Fibroblast of skin of scalp (primary cell): ENCODE results near the gene AKAP12.

Experiments used
- DNase-seq: peaks from one replicate; pipeline ENCODE4 v3.0.0-alpha.2; 2013

The AKAP12 gene

DNA sequence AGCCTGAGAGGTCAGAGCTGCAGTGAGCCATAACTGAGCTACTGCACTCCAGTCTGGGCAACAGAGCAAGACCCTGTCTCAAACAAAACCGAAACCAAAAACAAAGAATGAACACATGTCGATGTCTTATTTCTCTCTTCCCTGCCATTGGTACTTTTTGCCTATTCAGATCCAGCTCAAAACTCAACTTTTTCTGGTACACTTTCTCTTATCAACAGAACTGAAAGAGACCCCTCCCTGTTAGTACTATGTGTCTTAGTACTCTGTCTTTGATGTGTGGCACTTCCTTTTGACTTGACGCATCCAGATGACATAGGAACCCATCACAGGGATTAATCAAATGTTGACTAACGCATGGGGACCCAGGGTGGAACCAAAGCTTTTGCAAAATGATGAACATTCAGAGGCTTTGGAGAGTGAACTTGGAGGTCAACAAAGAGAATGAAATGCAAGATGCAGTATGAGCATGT is 44.8 kb downstream of the AKAP12 start:
- no peak for DNase-seq

DNA sequence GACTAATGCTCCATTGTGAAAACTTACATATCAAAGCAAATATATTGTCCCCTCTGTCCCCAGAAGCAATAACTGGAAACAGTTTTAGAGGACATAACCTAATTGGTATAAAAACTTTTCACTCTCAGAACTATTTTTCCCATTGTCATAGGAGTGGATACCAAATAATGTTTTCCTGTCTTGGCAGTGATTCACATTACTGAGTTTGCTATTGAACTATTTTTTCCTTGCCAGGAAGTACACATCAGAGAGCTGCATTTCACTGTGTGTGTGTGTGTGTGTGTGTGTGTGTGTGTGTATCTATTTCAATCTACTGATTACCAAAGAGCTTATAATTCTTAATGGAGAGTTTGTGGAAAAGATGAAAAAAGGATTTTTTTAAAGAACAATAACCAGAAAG is 45.4 kb downstream of the AKAP12 start:
- DNase-seq: peak; percentile 78

DNA sequence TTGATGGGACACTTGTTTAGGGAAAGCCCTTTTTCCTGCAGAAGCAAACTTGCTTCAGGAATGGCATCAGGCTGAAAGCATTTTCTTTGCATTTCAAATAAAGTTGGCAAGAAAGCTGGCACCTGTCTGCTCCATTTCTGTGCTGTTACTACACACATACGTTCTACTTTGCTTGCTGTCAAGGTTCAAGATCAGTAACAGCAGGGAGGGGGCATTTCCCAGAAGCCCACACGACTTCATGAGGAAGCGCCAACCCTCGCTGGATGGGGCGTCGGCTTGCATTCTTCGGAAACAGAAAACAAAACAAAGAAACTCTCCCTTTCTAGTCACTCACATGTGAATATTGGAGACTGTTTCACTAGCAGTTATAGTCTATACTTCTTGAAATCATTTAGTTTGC is 46.4 kb downstream of the AKAP12 start:
- no peak for DNase-seq

DNA sequence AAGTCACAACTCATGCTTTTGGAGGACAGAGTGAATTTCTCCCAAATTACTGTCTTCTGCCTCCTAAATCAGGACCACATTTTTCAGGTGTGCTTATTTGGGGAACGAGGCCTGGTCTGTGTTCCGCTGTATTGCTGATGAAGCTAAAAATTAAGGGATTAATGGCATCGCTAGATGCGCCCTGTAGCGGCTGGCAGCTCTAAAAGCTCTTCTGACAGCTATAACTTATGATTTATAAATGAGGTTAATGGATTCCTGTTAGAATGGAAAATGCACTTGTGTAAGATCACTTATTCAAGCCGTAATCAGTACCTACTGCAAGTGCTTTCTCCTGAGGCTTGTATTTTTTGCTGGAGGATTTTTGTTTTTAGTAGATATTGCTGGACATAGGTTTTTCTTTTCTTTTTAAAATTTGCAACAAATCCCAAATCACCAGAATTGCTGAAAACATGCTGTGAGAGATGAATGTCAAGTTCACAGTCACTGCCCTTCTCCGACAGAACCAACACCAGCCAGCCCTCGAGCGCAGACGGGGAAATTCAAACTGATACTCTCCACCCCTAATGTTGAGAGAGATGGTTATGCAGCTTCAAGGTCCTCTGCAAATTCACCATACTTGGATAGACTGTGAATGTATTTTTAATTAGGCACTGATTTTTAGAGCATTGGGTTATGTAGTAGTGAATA is 49.1 kb downstream of the AKAP12 start:
- no peak for DNase-seq

DNA sequence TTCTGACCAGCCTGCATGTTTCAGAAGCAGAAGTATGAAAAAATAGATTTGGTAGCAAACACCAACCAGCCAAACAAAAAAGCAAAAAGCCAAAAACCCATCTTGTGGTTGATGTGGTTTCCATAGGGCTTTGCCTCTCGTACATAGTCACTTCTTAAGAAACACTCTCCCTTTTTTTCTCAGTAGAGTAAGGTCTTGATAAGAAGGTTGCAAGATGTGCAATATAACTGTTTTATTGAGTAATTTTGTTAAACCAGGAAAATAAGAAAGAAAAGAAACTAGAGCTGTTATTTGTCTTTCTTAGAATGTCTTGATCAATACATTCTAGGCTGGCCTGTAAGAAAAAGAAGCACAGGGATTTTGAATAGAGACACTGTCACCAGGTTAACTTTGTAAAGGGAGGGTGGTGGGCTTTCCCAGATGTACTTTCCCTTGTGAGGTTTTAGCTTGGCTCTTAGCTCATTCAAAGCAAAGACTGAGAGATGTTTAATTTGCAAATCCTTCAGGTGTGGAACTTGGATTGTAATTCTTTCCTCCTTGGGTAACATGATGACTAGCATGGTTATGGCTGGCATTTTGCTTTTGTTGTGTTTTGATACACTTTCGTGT is 49.7 kb downstream of the AKAP12 start:
- DNase-seq: no peak

DNA sequence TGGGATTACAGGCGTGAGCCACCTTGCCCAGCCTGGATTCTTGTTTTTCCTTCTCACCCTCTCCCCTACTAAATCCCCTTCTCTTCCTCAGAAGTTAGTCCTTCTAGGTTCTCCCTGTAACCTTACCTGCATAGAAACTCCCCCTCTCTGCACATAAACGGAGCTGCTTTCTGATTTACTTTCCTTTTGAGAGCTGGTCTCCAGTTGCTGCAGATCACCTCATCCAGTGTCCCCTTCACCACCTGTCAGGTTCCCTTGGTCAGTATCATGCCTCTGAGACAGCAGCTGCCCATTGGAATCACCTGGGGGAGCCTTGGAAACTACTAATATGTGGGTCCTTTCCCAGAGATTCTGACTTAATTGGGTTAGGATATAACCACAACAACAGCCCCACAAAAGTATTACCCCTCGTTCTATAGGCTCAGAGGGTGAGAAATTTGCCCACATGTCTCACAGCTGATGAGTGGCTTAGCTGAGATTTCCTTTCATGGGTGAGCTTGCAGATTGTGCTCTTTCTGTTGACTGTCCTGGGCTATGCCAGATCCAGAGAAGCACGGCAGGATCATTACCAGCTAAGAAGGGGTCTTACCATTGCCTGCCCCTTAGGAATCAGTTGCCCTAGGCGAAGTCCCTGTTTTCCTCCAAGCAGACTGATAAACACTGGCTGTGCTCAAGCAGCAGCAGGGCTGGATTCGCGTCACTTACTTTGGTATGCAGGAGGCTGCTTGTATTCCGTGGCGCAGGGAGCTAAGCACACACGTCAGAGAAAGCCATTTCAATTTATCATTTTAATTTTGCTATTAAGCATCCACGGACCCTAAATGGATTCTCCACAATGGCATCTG is 51.3 kb downstream of the AKAP12 start:
- peak; percentile 62 for DNase-seq

DNA sequence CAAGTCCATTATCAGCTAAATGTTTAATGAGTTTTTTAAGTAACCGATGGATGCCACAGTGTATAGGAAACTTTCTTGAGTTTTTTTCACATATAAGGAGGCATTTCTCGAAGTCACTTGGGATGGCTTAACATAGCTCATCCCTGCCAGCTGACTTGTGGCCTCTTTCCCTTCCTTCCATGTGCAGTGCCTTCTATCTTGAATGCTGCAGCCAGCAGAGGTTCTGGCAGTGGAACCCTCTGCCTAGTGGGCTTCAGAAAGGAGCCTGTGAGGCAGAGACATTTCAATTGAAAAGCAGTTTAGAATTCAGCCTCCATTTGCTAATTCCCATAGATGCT is 51.9 kb downstream of the AKAP12 start:
- DNase-seq: no peak

DNA sequence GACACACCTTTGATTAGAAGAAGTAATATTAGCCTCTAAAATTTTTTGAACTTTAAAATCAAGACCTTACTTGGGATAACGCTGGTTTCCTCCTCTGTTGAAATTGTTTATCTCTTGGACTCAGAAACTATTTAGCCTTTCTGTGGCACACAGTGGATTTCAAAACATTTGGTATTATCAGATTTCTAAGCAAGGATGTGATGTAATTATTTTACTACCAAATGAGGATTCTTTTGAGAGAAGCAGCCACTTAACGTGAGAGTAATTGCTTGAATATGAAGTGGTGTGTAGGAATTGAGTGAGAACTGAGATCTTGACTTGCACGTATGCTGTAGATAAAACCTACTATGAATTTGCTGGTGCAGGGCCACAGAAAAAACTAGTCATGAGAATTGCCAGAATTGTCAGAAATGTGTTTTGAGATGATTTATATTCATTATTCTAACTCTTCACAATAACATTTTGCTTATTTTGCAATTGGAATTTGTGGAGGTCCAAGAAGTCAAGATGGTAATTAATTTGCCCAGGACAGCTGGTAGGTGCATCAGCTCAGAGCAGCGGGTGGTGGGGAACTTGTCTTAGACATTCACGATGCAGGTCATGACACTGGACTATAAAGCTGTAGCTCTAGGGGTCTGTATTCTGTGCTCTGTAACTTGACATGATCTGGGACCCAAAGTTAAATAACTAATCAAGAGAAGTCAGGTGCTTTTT is 53.4 kb downstream of the AKAP12 start:
- no peak for DNase-seq

DNA sequence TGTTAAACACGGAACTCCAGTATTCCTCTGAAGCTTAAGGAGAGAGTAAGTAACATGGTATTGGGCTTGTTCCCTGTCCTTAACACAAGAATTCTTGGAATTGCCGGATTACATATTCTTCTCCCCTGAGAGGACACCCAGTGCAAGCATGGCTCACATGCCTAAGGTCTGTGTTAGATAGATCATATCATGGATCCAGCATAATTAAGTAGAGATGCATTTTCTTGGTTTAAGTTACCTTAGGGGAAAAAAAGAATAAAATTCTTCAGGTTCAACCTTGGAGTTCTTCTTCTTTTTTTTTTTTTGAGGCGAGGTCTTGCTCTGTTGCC is 53.9 kb downstream of the AKAP12 start:
- DNase-seq: peak; percentile 56

DNA sequence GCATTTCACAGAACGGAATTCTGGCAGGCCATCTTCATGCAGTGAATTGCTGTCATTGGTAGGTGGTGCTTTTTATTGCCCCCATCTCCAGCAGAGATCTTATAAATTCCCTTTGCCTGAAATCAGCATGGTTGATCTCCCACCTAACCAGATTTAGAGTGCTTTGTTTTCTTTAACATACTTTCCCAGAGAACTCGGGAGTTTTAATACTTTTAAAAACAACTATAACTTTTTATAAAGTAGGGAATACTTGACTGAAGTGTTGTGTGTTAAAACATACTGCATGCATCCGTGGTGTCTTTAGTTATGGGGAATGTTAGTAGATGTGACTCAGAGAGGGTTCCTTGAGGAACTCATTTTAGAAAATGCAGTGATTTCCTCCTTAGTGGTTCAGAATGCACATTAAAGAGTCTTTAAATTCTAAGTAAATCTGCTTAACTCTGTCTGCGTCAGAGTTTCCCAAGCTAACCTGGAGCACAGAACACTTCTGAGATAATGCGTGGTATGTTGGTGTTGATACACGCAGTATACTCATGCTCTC is 54.9 kb downstream of the AKAP12 start:
- peak; percentile 86 for DNase-seq

DNA sequence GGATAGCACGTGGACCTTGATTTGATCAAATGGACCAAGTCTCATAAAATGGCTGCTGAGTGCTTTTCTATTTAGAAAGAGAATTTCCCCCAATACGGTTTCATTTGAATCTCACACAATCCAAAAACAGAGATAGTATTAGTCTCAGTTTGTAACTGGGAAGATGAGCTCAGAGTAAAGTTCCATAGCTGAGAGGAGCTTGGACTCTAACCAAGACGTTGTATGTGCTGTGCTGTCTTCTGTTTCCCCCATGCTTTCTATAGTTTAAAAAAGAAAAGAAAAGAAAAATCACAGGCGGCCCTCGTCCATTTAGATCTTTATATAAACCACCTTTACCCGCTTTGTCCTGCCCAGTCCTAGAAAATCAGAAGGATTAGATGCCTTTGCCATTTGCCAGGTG is 58.1 kb downstream of the AKAP12 start:
- DNase-seq: no peak

DNA sequence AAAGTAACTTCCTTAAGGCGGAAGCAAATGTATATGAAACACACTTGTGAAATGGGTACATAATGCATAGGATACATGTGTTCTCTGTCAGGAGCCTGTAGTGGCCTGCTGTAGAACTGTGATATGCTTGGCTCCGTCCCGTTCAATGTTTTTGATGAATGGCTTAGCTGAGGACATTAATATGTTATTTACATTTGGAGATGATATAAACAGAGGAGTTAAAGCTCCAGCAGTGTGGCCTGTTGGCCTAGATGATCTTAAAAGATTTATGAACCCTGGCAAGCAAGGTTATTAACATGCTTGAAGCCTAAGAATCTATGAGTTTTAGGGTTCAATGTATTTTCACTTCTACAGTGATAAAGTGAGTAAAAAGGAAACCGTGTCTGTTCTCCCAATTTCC is 59.2 kb downstream of the AKAP12 start:
- no peak for DNase-seq

DNA sequence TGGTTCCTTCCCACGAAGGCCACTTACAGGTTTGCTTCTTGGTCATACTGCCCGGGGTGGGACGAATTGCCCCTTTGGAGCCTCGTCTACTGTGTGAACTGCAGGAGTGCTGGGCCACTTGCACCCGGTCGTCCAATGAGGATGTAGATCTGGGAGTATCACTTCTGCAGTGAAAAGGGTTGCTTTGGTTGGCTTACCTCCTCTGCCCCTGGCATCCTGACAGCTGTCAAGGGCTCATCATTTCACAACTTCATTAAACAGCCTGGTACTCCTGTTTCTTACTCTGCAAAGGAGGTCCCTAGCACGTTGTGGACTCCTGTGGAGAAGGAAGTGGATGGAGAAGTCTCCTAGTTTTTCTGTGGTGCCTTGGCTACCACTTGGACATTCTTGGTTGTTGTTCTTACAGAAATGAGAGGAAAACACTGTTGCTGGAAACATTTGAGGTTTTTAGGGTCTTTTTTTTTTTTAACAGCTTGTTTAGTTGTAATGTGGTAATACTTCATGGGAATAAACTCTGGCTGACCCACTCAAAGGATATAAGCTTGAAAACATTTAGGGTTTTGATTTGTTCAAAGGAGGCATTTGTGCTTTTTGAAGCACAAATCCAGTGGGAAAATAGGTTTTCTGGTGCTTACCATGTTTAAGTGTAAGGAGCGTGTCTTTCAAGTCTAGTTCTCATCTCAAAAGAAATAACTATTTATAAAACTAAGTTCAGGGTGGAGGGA is 60.7 kb downstream of the AKAP12 start:
- no peak for DNase-seq

DNA sequence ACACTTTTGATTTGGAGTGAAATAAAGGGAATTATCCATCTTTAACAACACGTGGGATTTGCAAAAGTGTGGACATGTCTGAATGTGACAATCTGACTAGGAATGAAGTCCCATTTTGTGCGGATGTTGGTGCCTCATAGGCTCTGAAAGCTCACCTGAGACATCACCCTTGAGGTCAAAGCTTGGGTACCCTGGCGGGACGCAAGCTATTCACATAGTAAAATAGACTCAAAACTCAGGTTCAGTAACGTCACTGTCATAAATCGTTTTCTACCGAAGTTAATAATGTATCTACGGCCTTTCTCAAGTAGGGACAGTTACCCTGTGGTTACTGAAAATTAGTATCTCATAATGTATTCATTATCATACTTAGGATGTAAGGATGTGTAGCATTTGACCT is 61.8 kb downstream of the AKAP12 start:
- no peak for DNase-seq

DNA sequence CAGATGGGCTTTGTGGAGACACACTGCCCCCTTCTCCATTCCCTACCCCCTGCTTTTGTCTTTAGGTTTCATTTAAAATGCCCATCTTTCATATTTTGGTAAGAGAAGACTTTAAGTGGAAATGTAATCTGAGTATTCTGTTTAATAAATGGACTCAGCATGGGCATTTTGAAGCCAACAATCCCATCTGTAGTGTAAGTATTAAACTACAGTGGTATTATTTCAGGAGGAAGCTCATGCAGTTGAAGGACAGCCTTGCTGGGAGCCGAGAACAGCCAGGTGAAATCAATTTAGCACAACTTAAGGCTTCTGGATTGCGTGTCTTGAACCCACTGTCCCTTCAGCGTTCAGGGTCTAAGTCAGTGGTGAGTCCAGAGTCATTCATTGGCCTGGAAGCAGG is 63.5 kb downstream of the AKAP12 start:
- no peak for DNase-seq

DNA sequence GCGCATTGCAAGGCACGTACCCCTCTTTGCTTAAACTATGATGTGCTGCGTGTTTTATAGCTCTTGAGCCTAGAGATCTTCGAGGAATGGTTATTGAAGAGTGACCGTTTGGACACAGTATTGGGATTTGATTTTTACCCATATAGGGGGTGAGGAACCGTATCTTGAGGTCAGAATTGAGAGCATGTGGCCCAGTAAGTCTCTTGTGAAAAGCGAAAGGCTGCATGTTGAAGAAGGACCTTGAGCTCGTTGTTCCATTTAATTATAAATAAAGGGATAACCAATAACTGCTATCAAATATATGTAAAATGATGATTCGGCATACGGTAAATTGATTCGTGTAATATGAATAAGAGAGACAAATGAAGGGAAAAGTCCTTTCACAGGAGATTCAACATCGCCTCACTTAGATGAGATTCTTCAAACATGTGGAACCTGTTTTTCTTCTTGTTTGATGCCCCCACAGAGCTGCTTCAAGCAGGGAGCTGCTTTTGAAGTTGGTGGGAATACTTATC is 66.6 kb downstream of the AKAP12 start:
- DNase-seq: no peak

DNA sequence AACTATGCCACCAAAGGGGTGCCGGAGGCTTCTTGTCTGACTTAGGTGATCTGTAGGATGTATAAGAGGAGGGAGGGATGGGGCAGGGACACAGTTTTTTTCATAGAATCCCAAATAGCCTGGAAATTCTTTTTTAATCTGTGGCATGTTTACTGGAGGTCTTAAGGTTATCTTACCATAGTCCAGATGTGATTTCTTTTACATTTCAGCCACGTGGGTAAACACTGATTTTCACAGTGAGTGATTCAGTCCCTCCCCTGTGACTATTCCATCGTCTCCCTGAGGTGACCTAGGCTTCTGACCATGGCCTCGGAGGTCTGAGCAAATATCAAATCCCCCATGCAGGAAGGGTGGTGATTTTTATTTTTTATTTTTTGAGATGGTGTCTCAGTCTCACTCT is 67.7 kb downstream of the AKAP12 start:
- DNase-seq: no peak

DNA sequence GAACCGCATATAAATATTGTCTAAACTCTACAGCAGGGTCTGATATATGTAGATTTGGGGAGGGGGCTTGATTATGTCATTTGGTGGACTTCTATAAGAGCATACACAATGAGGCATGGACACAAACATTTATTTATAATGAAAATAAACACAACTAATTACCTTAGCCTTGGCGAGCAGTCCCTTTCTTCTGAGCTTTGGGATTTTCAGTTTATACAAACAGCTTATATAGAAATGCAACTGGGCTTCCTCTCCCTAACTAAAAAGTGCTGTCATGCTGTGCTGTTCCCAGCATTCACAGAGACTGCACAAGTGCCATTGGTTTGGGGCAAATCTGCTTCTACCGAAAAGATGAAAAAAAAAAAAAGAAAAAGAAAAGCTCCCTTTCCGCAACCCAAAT is 69.9 kb downstream of the AKAP12 start:
- no peak for DNase-seq

DNA sequence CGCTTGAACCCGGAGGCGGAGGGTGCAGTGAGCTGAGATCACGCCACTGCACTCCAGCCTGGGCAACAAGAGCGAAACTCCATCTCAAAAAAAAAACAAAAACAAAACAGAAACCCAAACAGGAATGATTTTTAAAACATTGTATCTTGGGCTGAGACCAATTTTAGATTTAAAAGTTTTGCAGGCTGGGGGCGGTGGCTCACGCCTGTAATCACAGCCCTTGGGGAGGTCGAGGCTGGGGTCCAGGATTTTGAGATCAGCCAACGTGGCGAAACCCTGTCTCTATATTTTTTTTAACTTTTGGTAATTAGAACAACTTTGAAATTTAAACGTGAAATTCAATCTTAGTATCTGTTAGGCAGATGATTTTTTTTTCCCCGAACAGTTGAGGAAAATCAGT is 70.5 kb downstream of the AKAP12 start:
- no peak for DNase-seq

DNA sequence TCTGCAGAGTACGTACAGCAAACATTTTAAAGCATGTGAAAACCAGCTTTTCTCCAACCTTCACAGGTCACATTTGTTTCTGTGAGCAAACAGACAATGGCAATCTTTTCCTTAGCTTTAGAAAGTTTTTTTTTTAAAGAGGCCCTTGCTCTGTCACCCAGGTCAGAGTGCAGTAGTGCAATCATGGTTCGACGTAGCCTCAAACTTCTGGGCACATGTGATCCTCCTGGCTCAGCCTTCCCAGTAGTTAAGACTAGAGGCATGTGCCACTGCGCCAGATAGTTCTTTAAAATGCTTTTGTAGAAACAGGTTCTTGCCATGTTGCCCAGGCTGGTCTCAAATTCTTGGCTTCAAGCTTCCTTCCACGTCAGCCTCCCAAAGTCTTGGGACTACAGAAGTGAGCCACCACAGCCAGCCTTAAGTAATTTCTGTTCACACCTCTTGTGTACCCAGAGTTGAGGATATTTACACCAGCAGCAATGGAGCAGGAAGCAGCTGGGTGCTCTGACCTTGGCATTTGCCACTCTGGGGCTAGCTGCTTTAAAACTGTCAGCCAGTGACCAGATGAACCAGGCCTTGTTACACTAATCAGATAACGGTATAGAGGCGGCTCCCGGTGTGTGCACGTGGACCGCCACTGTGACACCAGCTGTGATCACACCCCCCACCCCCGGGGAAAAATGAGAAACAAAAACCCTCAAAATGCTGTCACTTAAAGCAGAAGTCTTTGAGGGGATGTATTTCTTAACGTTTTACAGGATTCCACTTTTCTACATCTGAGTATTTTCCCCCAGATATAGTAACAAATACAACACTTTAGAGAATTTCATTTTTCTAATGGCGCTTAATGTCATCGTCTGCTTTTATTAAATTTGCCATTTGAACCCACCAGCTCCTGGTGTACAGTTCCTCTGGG is 71.3 kb downstream of the AKAP12 start:
- no peak for DNase-seq

DNA sequence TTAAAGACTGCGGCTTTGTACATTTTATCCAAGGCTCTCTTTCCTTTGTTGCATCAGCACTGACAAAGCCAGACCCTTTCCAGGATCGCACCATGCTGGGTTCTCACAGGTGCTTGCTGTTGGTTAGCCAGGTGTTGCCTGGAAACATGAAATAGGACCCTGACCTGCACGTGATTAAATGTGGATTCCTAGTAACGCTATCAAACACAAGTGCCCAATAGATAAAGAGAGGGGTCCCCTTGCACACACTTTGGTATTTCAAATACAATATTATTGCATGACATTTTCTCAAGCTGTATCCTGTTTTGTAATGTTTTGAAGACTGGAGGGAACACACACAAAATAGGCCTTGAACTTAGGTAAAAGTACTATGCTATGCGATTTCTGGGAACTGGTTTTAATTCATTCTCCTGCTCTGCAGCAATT is 73.3 kb downstream of the AKAP12 start:
- DNase-seq: no peak
